HG03066 (cell line): ENCODE measurements around the gene SFTPB.
"Not testable (repeated sequence)": the region's sequence is repeated elsewhere in the genome, so short reads cannot be mapped to it uniquely, and the experiment has no call there.

Experiments used
- ATAC-seq: cut with Tn5 transposase; IDR thresholded peaks from one replicate; pipeline ENCODE4 v1.9.1; 2021; ENCODE audit warnings: low read depth; ENCODE audit not compliant: unreplicated experiment

Gene SFTPB

GRCh38 chr2:85660301-85660700, 7.7 kb downstream of the SFTPB start:
- ATAC-seq: not testable (repeated sequence)

GRCh38 chr2:85659324-85659981, 8.5 kb downstream of the SFTPB start:
- no peak for ATAC-seq

GRCh38 chr2:85657399-85657798, 10.6 kb downstream of the SFTPB start:
- not testable (repeated sequence) for ATAC-seq

GRCh38 chr2:85656468-85656867, 11.5 kb downstream of the SFTPB start:
- no peak for ATAC-seq

GRCh38 chr2:85655961-85656417, 12.0 kb downstream of the SFTPB start:
- ATAC-seq: no peak

GRCh38 chr2:85653996-85654395, 14.0 kb downstream of the SFTPB start:
- no peak for ATAC-seq

GRCh38 chr2:85652056-85652455, 15.9 kb downstream of the SFTPB start:
- no peak for ATAC-seq

GRCh38 chr2:85651097-85651496, 16.9 kb downstream of the SFTPB start:
- no peak for ATAC-seq

- no peak for ATAC-seq
Observed at GRCh38 chr2:85650456-85650855, 17.5 kb downstream of the SFTPB start.

- no peak for ATAC-seq
Observed at GRCh38 chr2:85649201-85650190, 18.5 kb downstream of the SFTPB start.

- no peak for ATAC-seq
Observed at GRCh38 chr2:85648619-85649018, 19.4 kb downstream of the SFTPB start.

GRCh38 chr2:85647823-85648526, 20.0 kb downstream of the SFTPB start:
- no peak for ATAC-seq

GRCh38 chr2:85646166-85646565, 21.8 kb downstream of the SFTPB start:
- no peak for ATAC-seq

- no peak for ATAC-seq
Observed at GRCh38 chr2:85644909-85645308, 23.1 kb downstream of the SFTPB start.

GRCh38 chr2:85642725-85643124, 25.3 kb downstream of the SFTPB start:
- ATAC-seq: no peak

GRCh38 chr2:85635636-85636035, 32.4 kb downstream of the SFTPB start:
- no peak for ATAC-seq

- ATAC-seq: no peak
Observed at GRCh38 chr2:85635011-85635410, 33.0 kb downstream of the SFTPB start.

GRCh38 chr2:85631316-85631715, 36.7 kb downstream of the SFTPB start:
- ATAC-seq: no peak

- no peak for ATAC-seq
Observed at GRCh38 chr2:85628658-85629057, 39.3 kb downstream of the SFTPB start.

GRCh38 chr2:85623991-85624390, 44.0 kb downstream of the SFTPB start:
- ATAC-seq: no peak

GRCh38 chr2:85621338-85621737, 46.7 kb downstream of the SFTPB start:
- no peak for ATAC-seq
